ENCODE measurements around the gene LIPC.

DNA sequence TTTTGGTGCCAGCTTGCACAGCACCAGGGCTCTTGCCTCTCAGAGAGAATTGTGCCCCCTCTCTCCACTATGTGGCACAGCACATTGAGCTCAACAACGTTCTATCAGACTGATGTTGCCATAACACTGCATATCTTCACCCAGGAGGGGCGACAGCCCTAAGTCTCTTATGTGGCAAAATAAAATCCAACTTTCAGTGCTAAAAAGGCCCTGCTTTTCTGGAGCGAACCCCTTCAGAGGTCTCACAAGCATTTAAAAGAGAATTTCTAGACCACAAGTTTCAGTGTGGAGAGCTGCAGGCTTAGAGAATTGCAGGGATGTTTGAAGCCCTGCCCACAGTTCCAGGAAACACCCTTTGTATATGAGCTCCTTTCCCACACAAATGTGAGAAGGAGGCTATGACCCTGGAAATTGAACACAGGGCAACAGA is 85.5 kb downstream of the LIPC start:
- TF ChIP-seq POLR2AphosphoS5 (IDR thresholded peaks at IDR 0.05; ENCODE audit: low read depth, low read length) (no peak), GABPA (IDR thresholded peaks at IDR 0.05; ENCODE audit: low read depth) (no peak), EZH2phosphoT487 (IDR thresholded peaks at IDR 0.05; ENCODE audit: borderline replicate concordance, low read depth) (no peak), MEF2A (IDR thresholded peaks at IDR 0.05; ENCODE audit: borderline replicate concordance, low read depth) (no peak), GATA2 (CRISPR knock-in tag; IDR thresholded peaks at IDR 0.05) (no peak), ELF1 (IDR thresholded peaks at IDR 0.05) (no peak), JUND (IDR thresholded peaks at IDR 0.05) (no peak), EP300 (IDR thresholded peaks at IDR 0.05; ENCODE audit: borderline replicate concordance in 1 of 2, low read depth in 1 of 2, low read length in 1 of 2) (no peak)
- TF ChIP-seq, protein P1, sequence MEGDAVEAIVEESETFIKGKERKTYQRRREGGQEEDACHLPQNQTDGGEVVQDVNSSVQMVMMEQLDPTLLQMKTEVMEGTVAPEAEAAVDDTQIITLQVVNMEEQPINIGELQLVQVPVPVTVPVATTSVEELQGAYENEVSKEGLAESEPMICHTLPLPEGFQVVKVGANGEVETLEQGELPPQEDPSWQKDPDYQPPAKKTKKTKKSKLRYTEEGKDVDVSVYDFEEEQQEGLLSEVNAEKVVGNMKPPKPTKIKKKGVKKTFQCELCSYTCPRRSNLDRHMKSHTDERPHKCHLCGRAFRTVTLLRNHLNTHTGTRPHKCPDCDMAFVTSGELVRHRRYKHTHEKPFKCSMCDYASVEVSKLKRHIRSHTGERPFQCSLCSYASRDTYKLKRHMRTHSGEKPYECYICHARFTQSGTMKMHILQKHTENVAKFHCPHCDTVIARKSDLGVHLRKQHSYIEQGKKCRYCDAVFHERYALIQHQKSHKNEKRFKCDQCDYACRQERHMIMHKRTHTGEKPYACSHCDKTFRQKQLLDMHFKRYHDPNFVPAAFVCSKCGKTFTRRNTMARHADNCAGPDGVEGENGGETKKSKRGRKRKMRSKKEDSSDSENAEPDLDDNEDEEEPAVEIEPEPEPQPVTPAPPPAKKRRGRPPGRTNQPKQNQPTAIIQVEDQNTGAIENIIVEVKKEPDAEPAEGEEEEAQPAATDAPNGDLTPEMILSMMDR (IDR thresholded peaks at IDR 0.05): no peak
- TF ChIP-seq, protein P2, sequence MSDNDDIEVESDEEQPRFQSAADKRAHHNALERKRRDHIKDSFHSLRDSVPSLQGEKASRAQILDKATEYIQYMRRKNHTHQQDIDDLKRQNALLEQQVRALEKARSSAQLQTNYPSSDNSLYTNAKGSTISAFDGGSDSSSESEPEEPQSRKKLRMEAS (IDR thresholded peaks at IDR 0.05; ENCODE audit: low read depth): no peak
